OCI-LY1 (cell line): Measurements from ENCODE around the gene KIAA1614.

Experiments
- H2AFZ ChIP-seq: fragments of 200-600 bp; sonication (generic), shearing (Covaris generic); 2 replicates; pipeline ENCODE4 v1.6.0; 2014; ENCODE audit warnings: antibody characterized with exemption, mild to moderate bottlenecking, low read length
- H3F3A ChIP-seq: fragments of 200-600 bp; sonication (generic), shearing (Covaris generic); 2 replicates; pipeline ENCODE4 v1.6.0; 2014; ENCODE audit warnings: mild to moderate bottlenecking, antibody characterized with exemption, low read length, moderate library complexity; ENCODE audit not compliant: insufficient read depth
- H3K27ac ChIP-seq: fragments of 200-600 bp; sonication (generic); 2 replicates; pipeline ENCODE4 v1.5.1; 2014; ENCODE audit warnings: low read length, mixed run types, mild to moderate bottlenecking, low read depth; ENCODE audit not compliant: poor library complexity, severe bottlenecking
- H3K27me3 ChIP-seq: fragments of 200-600 bp; sonication (generic); 2 replicates; pipeline ENCODE4 v1.6.0; 2014; ENCODE audit warnings: antibody characterized with exemption, mild to moderate bottlenecking, low read length, moderate library complexity; ENCODE audit not compliant: insufficient read depth
- H3K36me3 ChIP-seq: fragments of 200-600 bp; sonication (generic); 2 replicates; pipeline ENCODE4 v1.6.1; 2014; ENCODE audit warnings: mild to moderate bottlenecking, antibody characterized with exemption, low read length, moderate library complexity, mixed read lengths; ENCODE audit not compliant: insufficient read depth
- H3K4me1 ChIP-seq: fragments of 200-600 bp; sonication (generic); 2 replicates; pipeline ENCODE4 v1.5.1; 2014; ENCODE audit warnings: mild to moderate bottlenecking, low read length, moderate library complexity; ENCODE audit not compliant: insufficient read depth, severe bottlenecking
- H3K4me2 ChIP-seq: fragments of 200-600 bp; sonication (generic), shearing (Covaris generic); 2 replicates; pipeline ENCODE4 v1.6.1; 2014; ENCODE audit warnings: low read length
- H3K4me3 ChIP-seq: fragments of 200-600 bp; sonication (generic); 2 replicates; pipeline ENCODE4 v1.5.1; 2014; ENCODE audit warnings: low read length, low read depth, mild to moderate bottlenecking, mixed read lengths; ENCODE audit not compliant: poor library complexity, severe bottlenecking
- H3K79me2 ChIP-seq: fragments of 200-600 bp; shearing (Covaris generic); 2 replicates; pipeline ENCODE4 v1.6.1; 2016; ENCODE audit warnings: mixed run types, low read length, mixed read lengths; ENCODE audit not compliant: insufficient read depth
- H3K9ac ChIP-seq: fragments of 200-600 bp; sonication (generic), shearing (Covaris generic); 2 replicates; pipeline ENCODE4 v1.6.1; 2014; ENCODE audit warnings: mild to moderate bottlenecking, low read length, mixed read lengths
- H3K9me2 ChIP-seq: fragments of 200-600 bp; sonication (generic), shearing (Covaris generic); 2 replicates; pipeline ENCODE4 v1.6.1; 2014; ENCODE audit warnings: low read depth, mild to moderate bottlenecking, low read length, mixed read lengths
- H3K9me3 ChIP-seq: fragments of 200-600 bp; shearing (Covaris generic); 2 replicates; pipeline ENCODE4 v1.6.1; 2014; ENCODE audit warnings: low read length, mixed read lengths
- H4K20me1 ChIP-seq: fragments of 200-600 bp; sonication (generic), shearing (Covaris generic); 2 replicates; pipeline ENCODE4 v1.6.0; 2016; ENCODE audit warnings: mild to moderate bottlenecking, low read length; ENCODE audit not compliant: insufficient read depth
- CTCF ChIP-seq: fragments of 200-600 bp; sonication (generic), shearing (Covaris generic); IDR thresholded peaks from 2 replicates; pipeline ENCODE4 v1.5.1; 2017; ENCODE audit warnings: mild to moderate bottlenecking, antibody characterized with exemption, low read length, moderate library complexity, mixed read lengths
- EZH2 ChIP-seq: fragments of 200-600 bp; sonication (generic), shearing (Covaris generic); IDR thresholded peaks from 2 replicates; pipeline ENCODE4 v1.8.0; 2017; ENCODE audit warnings: borderline replicate concordance, mixed run types, mild to moderate bottlenecking, antibody characterized with exemption, low read length, moderate library complexity, mixed read lengths

The KIAA1614 gene

GRCh38 chr1:180887841-180888240 lies 24.9 kb upstream of the KIAA1614 start:
- Histone ChIP-seq H3K4me2 (no peak overlapping the region), H3K27me3 (no peaks in the 10 kb centered on the region), H3K9me3 (no peaks in the 10 kb centered on the region), H4K20me1 (no peaks in the 10 kb centered on the region), H3K79me2 (no peaks in the 10 kb centered on the region), H3K9me2 (no peaks in the 10 kb centered on the region), H3K9ac (no peak overlapping the region), H3K27ac (no peak overlapping the region), H2AFZ (no peak overlapping the region), H3K36me3 (no peaks in the 10 kb centered on the region), H3F3A (no peaks in the 10 kb centered on the region), H3K4me1 (no peaks in the 10 kb centered on the region), H3K4me3 (no peak overlapping the region)
- no peak for TF ChIP-seq CTCF
- no peak for TF ChIP-seq EZH2

- no peak overlapping the region for H3K4me3 ChIP-seq
Observed at GRCh38 chr1:180888870-180889269, 23.8 kb upstream of the KIAA1614 start.

GRCh38 chr1:180889325-180889724 lies 23.4 kb upstream of the KIAA1614 start:
- Histone ChIP-seq H3K4me2 (no peak overlapping the region), H3F3A (no peaks in the 10 kb centered on the region), H3K36me3 (no peaks in the 10 kb centered on the region), H3K79me2 (no peaks in the 10 kb centered on the region), H3K4me3 (no peak overlapping the region), H3K27ac (no peak overlapping the region), H2AFZ (no peak overlapping the region), H3K4me1 (no peaks in the 10 kb centered on the region), H3K9me2 (no peaks in the 10 kb centered on the region), H3K9ac (no peak overlapping the region), H3K27me3 (no peaks in the 10 kb centered on the region), H3K9me3 (no peaks in the 10 kb centered on the region), H4K20me1 (no peaks in the 10 kb centered on the region)
- TF ChIP-seq EZH2 (no peak), CTCF (no peak)

More at GRCh38 chr1:180888870-180889269, 23.8 kb upstream of the KIAA1614 start:
- no peak overlapping the region for H3K27ac ChIP-seq
- TF ChIP-seq EZH2: no peak
- TF ChIP-seq CTCF: no peak
- no peak overlapping the region for H3K9ac ChIP-seq
- no peak overlapping the region for H3K4me2 ChIP-seq
- H2AFZ ChIP-seq: no peak overlapping the region
- H3F3A ChIP-seq: no peaks in the 10 kb centered on the region
- H3K9me2 ChIP-seq: no peaks in the 10 kb centered on the region
- H3K79me2 ChIP-seq: no peaks in the 10 kb centered on the region
- no peaks in the 10 kb centered on the region for H3K9me3 ChIP-seq
- H3K36me3 ChIP-seq: no peaks in the 10 kb centered on the region
- no peaks in the 10 kb centered on the region for H3K27me3 ChIP-seq
- no peaks in the 10 kb centered on the region for H4K20me1 ChIP-seq
- H3K4me1 ChIP-seq: no peaks in the 10 kb centered on the region
